ENCODE data around the gene TAF11L11.
"Not testable (repeated sequence)": the region's sequence is repeated elsewhere in the genome, so short reads cannot be mapped to it uniquely, and the experiment has no call there.

GRCh38 chr5:17655201-17655759 lies 51.3 kb downstream of the TAF11L11 start:
- TF ChIP-seq POLR2A, CTCF (IDR thresholded peaks at IDR 0.05): not testable (repeated sequence)

All from lower leg skin (tissue), 3 donors.